ENCODE data around the gene AFF1. TPM values are rescaled to one million over a fixed set of nuclear protein-coding genes. Genes with fewer than 3 reads are reported as not detected.
"Not testable (repeated sequence)": the region's sequence is repeated elsewhere in the genome, so short reads cannot be mapped to it uniquely, and the experiment has no call there.

Gene AFF1
- total and polyA plus RNA-seq, 4 donors, result 7.2 to 42.8 (median 21.5) TPM

- no peaks in the 10 kb centered on the region for H3K27me3 ChIP-seq (ENCODE audit: control insufficient read depth in 4 of 4, insufficient read depth in 4 of 4, low read length in 3 of 4)
- 70% methylated on average over 3 of the region's 3 CpGs for WGBS
- DNase-seq (ENCODE audit: low spot score), result no peak
- H3K4me3 ChIP-seq (ENCODE audit: low read depth in 1 of 3, low read length in 3 of 3), result no peak overlapping the region
- TF ChIP-seq ZBTB33 (IDR thresholded peaks at IDR 0.05), result no peak
- no peaks in the 10 kb centered on the region for H3K9me3 ChIP-seq (ENCODE audit: control insufficient read depth in 4 of 4, low read length in 3 of 4)
- peaks cover 8 to 53% (median 33%) of the 10 kb centered on the region in 4 donors for H3K4me1 ChIP-seq (ENCODE audit: control insufficient read depth in 4 of 4, insufficient read depth in 4 of 4, low read length in 3 of 4)
- H3K36me3 ChIP-seq (ENCODE audit: control insufficient read depth in 4 of 4, insufficient read depth in 3 of 4, low read depth in 1 of 4, low read length in 3 of 4), result no peaks in the 10 kb centered on the region
- H3K27ac ChIP-seq (ENCODE audit: low read depth in 1 of 2, low read length in 2 of 2), result no peak overlapping the region
- H3K9ac ChIP-seq (ENCODE audit: low read depth in 1 of 2, low read length in 2 of 2), result no peak overlapping the region
Measured at GRCh38 chr4:87035881-87036509, 101.2 kb downstream of the AFF1 start.

GRCh38 chr4:87036713-87037112 lies 101.9 kb downstream of the AFF1 start:
- no peak overlapping the region for H3K4me3 ChIP-seq (ENCODE audit: low read depth in 1 of 3, low read length in 3 of 3)
- TF ChIP-seq FOXA2 (IDR thresholded peaks at IDR 0.05) (no peak), RXRA (IDR thresholded peaks at IDR 0.05) (no peak), HNF4A (conservative IDR thresholded peaks at IDR 0.05) (no peak), FOXA1 (IDR thresholded peaks at IDR 0.05) (no peak), NR2F2 (IDR thresholded peaks at IDR 0.05) (no peak), GABPA (IDR thresholded peaks at IDR 0.05 in 1 of 2, conservative IDR thresholded peaks at IDR 0.05 in 1 of 2) (no peak), TAF1 (conservative IDR thresholded peaks at IDR 0.05) (no peak), REST (IDR thresholded peaks at IDR 0.05) (no peak), ATF3 (IDR thresholded peaks at IDR 0.05) (no peak), JUND (IDR thresholded peaks at IDR 0.05) (no peak), SP1 (IDR thresholded peaks at IDR 0.05) (no peak), ZBTB33 (IDR thresholded peaks at IDR 0.05) (no peak), YY1 (IDR thresholded peaks at IDR 0.05) (no peak)
- no peak for DNase-seq (ENCODE audit: low spot score)
- H3K27me3 ChIP-seq (ENCODE audit: control insufficient read depth in 4 of 4, insufficient read depth in 4 of 4, low read length in 3 of 4), result no peaks in the 10 kb centered on the region
- WGBS, result 59% methylated on average over 4 of the region's 4 CpGs
- peaks cover 8 to 51% (median 32%) of the 10 kb centered on the region in 4 donors for H3K4me1 ChIP-seq (ENCODE audit: control insufficient read depth in 4 of 4, insufficient read depth in 4 of 4, low read length in 3 of 4)
- no peak overlapping the region for H3K9ac ChIP-seq (ENCODE audit: low read depth in 1 of 2, low read length in 2 of 2)
- no peaks in the 10 kb centered on the region for H3K9me3 ChIP-seq (ENCODE audit: control insufficient read depth in 4 of 4, low read length in 3 of 4)
- no peaks in the 10 kb centered on the region for H3K36me3 ChIP-seq (ENCODE audit: control insufficient read depth in 4 of 4, insufficient read depth in 3 of 4, low read depth in 1 of 4, low read length in 3 of 4)
- H3K27ac ChIP-seq (ENCODE audit: low read depth in 1 of 2, low read length in 2 of 2), result no peak overlapping the region

- 64% methylated on average over 7 of the region's 7 CpGs for WGBS
- not testable (repeated sequence) for H3K27ac ChIP-seq (ENCODE audit: low read depth in 1 of 2, low read length in 2 of 2); H3K36me3 ChIP-seq (ENCODE audit: control insufficient read depth in 4 of 4, insufficient read depth in 3 of 4, low read depth in 1 of 4, low read length in 3 of 4); DNase-seq (ENCODE audit: low spot score); H3K9me3 ChIP-seq (ENCODE audit: control insufficient read depth in 4 of 4, low read length in 3 of 4); H3K4me3 ChIP-seq (ENCODE audit: low read depth in 1 of 3, low read length in 3 of 3); H3K27me3 ChIP-seq (ENCODE audit: control insufficient read depth in 4 of 4, insufficient read depth in 4 of 4, low read length in 3 of 4); H3K9ac ChIP-seq (ENCODE audit: low read depth in 1 of 2, low read length in 2 of 2)
- H3K4me1 ChIP-seq (ENCODE audit: control insufficient read depth in 4 of 4, insufficient read depth in 4 of 4, low read length in 3 of 4), result peaks cover 5 to 47% (median 29%) of the 10 kb centered on the region in 4 donors
Measured at GRCh38 chr4:87037171-87037570, 102.4 kb downstream of the AFF1 start.

Measured in liver (tissue), 9 donors.